ENCODE data around the gene PACRG.

GRCh38 chr6:162921062-162921461 lies 193.3 kb downstream of the PACRG start:
- TF ChIP-seq CTCF (conservative IDR thresholded peaks at IDR 0.05; ENCODE audit: low read depth, low read length) (no peak), POLR2A (IDR thresholded peaks at IDR 0.05; ENCODE audit: low read depth, low read length) (no peak)
